ENCODE measurements around the gene CEP120.

- TF ChIP-seq YY1 (IDR thresholded peaks at IDR 0.05; ENCODE audit: insufficient read depth, insufficient read length) (no peak), ZNF274 (IDR thresholded peaks at IDR 0.05; ENCODE audit: low read depth, low read length) (no peak)
Measured at GRCh38 chr5:123350742-123351141, 72.5 kb downstream of the CEP120 start.
